ENCODE data around the gene HOXC12. TPM values are rescaled to one million over a fixed set of nuclear protein-coding genes. Genes with fewer than 3 reads are reported as not detected.

Gene HOXC12
- total and polyA plus RNA-seq, 2 of the 8 experiments (the other 6 are each of a cell fraction or from before 2014, with no cell fraction given): not detected

DNA sequence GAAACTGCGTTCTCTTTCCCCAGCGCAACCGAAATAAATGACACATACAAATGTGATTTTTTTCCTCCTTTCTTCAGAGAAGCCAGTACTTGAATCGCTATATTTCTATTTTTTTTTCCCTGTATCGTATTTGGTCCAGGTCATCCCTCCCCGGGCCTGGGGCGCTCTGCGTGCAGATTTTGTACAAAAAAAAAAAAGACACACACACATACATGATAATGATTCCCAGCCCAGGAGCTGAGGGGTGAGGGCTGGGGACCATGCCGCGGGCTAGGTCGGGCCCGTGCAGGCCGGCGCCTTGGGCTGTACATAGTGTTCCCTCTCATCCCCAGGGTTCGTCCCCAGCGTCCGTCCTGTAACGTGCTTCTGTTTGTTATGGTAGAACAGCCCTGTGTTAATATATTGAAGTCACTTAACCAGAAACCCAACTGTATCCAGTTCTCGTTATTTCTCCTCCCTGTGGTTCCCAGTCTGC is 48.2 kb downstream of the HOXC12 start (continued):
- TF ChIP-seq RAD21 (IDR thresholded peaks at IDR 0.05 in 1 of 2, conservative IDR thresholded peaks at IDR 0.05 in 1 of 2; ENCODE audit: low read depth in 2 of 2, low read length in 2 of 2): no peak
- peak; percentile 79 for TF ChIP-seq EZH2 (IDR thresholded peaks at IDR 0.05; ENCODE audit: low read depth, low read length, severe bottlenecking)
- no peak for TF ChIP-seq ASH2L (IDR thresholded peaks at IDR 0.05; ENCODE audit: low read length)
- TF ChIP-seq SIN3A (conservative IDR thresholded peaks at IDR 0.05 in 1 of 2, IDR thresholded peaks at IDR 0.05 in 1 of 2; ENCODE audit: low read depth in 1 of 2, low read length in 2 of 2): no peak
- TF ChIP-seq ZNF274 (IDR thresholded peaks at IDR 0.05; ENCODE audit: borderline replicate concordance, extremely low read depth, low read length): no peak
- no peak for TF ChIP-seq SIRT6 (IDR thresholded peaks at IDR 0.05; ENCODE audit: low read length)
- TF ChIP-seq SUZ12 (IDR thresholded peaks at IDR 0.05; ENCODE audit: low read length): peak; percentile 12
- TF ChIP-seq KDM4A (IDR thresholded peaks at IDR 0.05; ENCODE audit: low read depth, low read length, severe bottlenecking): no peak
- no peak for TF ChIP-seq SP1 (IDR thresholded peaks at IDR 0.05; ENCODE audit: low read depth, low read length)
- TF ChIP-seq, protein P1, sequence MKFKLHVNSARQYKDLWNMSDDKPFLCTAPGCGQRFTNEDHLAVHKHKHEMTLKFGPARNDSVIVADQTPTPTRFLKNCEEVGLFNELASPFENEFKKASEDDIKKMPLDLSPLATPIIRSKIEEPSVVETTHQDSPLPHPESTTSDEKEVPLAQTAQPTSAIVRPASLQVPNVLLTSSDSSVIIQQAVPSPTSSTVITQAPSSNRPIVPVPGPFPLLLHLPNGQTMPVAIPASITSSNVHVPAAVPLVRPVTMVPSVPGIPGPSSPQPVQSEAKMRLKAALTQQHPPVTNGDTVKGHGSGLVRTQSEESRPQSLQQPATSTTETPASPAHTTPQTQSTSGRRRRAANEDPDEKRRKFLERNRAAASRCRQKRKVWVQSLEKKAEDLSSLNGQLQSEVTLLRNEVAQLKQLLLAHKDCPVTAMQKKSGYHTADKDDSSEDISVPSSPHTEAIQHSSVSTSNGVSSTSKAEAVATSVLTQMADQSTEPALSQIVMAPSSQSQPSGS (IDR thresholded peaks at IDR 0.05; ENCODE audit: low read length): no peak

Data from H1 (cell line).